ENCODE results near the gene PDE10A. TPM values are rescaled to one million over a fixed set of nuclear protein-coding genes. Genes with fewer than 3 reads are reported as not detected.

PDE10A gene
- total and polyA plus RNA-seq, 2 of the 8 experiments (the other 6 are each of a cell fraction or from before 2014, with no cell fraction given) = 1.1 to 2.4 TPM

DNA sequence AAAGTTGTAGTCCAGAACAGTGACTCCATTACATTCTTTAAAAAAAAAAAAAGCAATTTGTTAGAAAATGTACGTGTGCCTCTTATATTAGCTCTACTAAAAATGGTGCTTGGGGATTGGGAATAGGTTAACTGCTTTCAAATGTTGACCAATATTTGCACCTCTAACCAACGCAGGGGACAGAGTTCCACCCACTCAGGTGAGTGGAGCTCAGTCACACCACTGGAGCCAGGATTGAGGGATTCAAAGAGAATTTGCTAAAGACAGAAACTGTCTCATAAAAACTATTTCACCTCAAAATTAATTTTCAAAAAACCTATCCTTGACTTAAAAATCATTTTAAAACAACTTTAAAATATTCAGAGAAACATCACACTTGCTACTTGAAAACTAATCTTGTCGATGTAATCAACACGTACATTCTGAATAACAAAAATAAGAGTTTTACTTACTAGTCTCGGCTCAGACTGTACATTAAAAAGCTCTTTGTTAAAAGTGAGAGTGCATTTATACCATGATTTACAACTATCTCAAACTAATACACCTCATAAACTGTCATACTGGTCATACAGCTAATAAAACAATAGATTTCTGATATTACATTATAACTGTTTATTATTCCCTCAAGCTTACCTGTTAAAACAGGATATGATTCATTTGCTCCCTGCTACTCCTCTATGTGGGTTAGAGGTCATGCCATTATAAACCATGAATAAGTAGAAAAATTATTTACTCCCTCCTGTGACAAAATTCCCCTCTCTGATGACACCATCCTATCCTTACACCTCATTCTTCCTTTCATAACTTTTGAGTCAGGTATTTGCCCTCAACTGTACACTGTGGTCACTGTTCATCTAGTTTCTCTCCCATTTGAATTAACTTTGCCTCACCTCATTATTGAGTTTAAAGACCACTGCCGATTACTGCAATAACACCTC lies 88.6 kb downstream of the PDE10A start:
- Histone ChIP-seq H3K27me3 (replicated peaks in 1 of 4; ENCODE audit: control insufficient read depth in 3 of 4, extremely low read depth in 1 of 4, insufficient read depth in 3 of 4, low read length in 3 of 4) (no peaks in the 10 kb centered on the region), H3K4ac (replicated peaks; ENCODE audit: insufficient read length, low read depth, low read length) (no peak overlapping the region), H4K91ac (replicated peaks; ENCODE audit: insufficient read length, low read length) (no peak overlapping the region), H3K18ac (ENCODE audit: extremely low read depth, low read length) (no peak overlapping the region), H2AK5ac (ENCODE audit: low read depth, low read length) (no peak overlapping the region), H2BK15ac (ENCODE audit: low read length) (no peak overlapping the region), H3K4me2 (ENCODE audit: insufficient read depth in 1 of 2, low read depth in 2 of 2, low read length in 2 of 2) (no peak overlapping the region), H3K23ac (ENCODE audit: insufficient read length) (no peak overlapping the region), H3K79me2 (ENCODE audit: control insufficient read depth in 1 of 2, insufficient read depth in 2 of 2, low read length in 2 of 2) (no peaks in the 10 kb centered on the region), H3K9ac (replicated peaks in 1 of 4; ENCODE audit: extremely low read depth in 1 of 4, low read depth in 3 of 4, low read length in 3 of 4) (no peak overlapping the region), H2BK12ac (ENCODE audit: low read depth, low read length) (no peak overlapping the region), H4K20me1 (replicated peaks in 1 of 2; ENCODE audit: control insufficient read depth in 1 of 2, insufficient read depth in 2 of 2, low read length in 2 of 2) (no peaks in the 10 kb centered on the region), H3K79me1 (ENCODE audit: low read depth, low read length) (no peaks in the 10 kb centered on the region), H3K4me1 (replicated peaks in 1 of 4; ENCODE audit: control insufficient read depth in 3 of 4, insufficient read depth in 4 of 4, low read length in 3 of 4) (no peaks in the 10 kb centered on the region; a peak in 1 of 7 replicates), H3K23me2 (ENCODE audit: low read depth, low read length) (no peaks in the 10 kb centered on the region; the same call in 1 of the 2 replicates), H2BK120ac (replicated peaks; ENCODE audit: low read depth, low read length) (no peak overlapping the region), H3K27ac (ENCODE audit: low read depth, low read length) (no peak overlapping the region), H4K8ac (ENCODE audit: extremely low read depth, insufficient read depth, low read length) (no peak overlapping the region), H2BK5ac (ENCODE audit: low read depth, low read length) (no peak overlapping the region), H3K9me3 (ENCODE audit: insufficient read depth in 2 of 2, low read depth in 1 of 2, low read length in 1 of 2) (no peaks in the 10 kb centered on the region; a peak in 1 of 4 replicates), H3K56ac (replicated peaks; ENCODE audit: insufficient read length, low read depth, low read length) (no peak overlapping the region), H3K36me3 (ENCODE audit: control insufficient read depth in 2 of 4, insufficient read depth in 4 of 4, low read length in 3 of 4) (no peaks in the 10 kb centered on the region), H2BK20ac (ENCODE audit: low read length) (no peak overlapping the region), H4K5ac (ENCODE audit: insufficient read length, low read depth, low read length) (no peak overlapping the region), H2AFZ (ENCODE audit: low read length) (no peak overlapping the region), H3K4me3 (ENCODE audit: extremely low read depth in 1 of 4, insufficient read depth in 2 of 4, low read depth in 3 of 4, low read length in 4 of 4) (no peak overlapping the region), H3K14ac (ENCODE audit: insufficient read length) (no peak overlapping the region)
- ChIA-PET CTCF (ENCODE audit: partially characterized antibody) (interaction anchor here (1.2 to 1.4 kb wide), 2 partner anchors 30 to 79 kb away, joined by 3 to 4 read pairs; no protein-coding TSS in a partner anchor), POLR2A (ENCODE audit: partially characterized antibody) (interaction anchor here (0.6 to 0.8 kb wide), 2 partner anchors 32 to 87 kb away, joined by 3 read pairs; no protein-coding TSS in a partner anchor)
- TF ChIP-seq RFX5 (IDR thresholded peaks at IDR 0.05; ENCODE audit: borderline replicate concordance, low read depth, low read length) (no peak), SIX5 (IDR thresholded peaks at IDR 0.05; ENCODE audit: low read depth, low read length) (no peak), HDAC2 (IDR thresholded peaks at IDR 0.05; ENCODE audit: borderline replicate concordance in 1 of 2, low read depth in 2 of 2, low read length in 2 of 2) (no peak), TAF7 (optimal IDR thresholded peaks at IDR 0.05; ENCODE audit: borderline replicate concordance, low read depth, low read length) (no peak)
- TF ChIP-seq, protein P1, sequence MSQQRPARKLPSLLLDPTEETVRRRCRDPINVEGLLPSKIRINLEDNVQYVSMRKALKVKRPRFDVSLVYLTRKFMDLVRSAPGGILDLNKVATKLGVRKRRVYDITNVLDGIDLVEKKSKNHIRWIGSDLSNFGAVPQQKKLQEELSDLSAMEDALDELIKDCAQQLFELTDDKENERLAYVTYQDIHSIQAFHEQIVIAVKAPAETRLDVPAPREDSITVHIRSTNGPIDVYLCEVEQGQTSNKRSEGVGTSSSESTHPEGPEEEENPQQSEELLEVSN (IDR thresholded peaks at IDR 0.05) = no peak
- DNase-seq (ENCODE audit: low read depth in 1 of 2, low spot score in 2 of 2) (no peak), FAIRE-seq (no peak)
- 87% methylated on average over 6 of the region's 6 CpGs; no CpG with 5 or more reads in 1 of the 2 experiments for WGBS, 2 experiments (ENCODE audit: extremely low coverage in 1 of 2, insufficient coverage in 1 of 2, insufficient read length in 1 of 2, insufficient replicate concordance in 2 of 2, low coverage in 1 of 2, low lambda C conversion rate in 2 of 2, missing lambda C conversion rate in 1 of 2)
